ENCODE data around the gene SLAMF1.
"Not testable (repeated sequence)": the region's sequence is repeated elsewhere in the genome, so short reads cannot be mapped to it uniquely, and the experiment has no call there.

- TF ChIP-seq CTCF (IDR thresholded peaks at IDR 0.05; ENCODE audit: low read depth, low read length); POLR2A (IDR thresholded peaks at IDR 0.05; ENCODE audit: extremely low read depth, insufficient read length); MYC (IDR thresholded peaks at IDR 0.05; ENCODE audit: low read depth, low read length): not testable (repeated sequence)
Measured at GRCh38 chr1:160559437-160559836, 87.4 kb downstream of the SLAMF1 start.
